WERI-Rb-1 (cell line): ENCODE data around the gene OR2V1.
A peak's percentile ranks its signal among the peaks of the same experiment; 100 is the strongest.
"Not testable (repeated sequence)": the region's sequence is repeated elsewhere in the genome, so short reads cannot be mapped to it uniquely, and the experiment has no call there.

Source experiments
- DNase-seq: peaks from one replicate; pipeline ENCODE4 v3.0.0-alpha.2; 2020
- H3K27ac ChIP-seq: fragments of 250-450 bp; sonication (Bioruptor Pico); 2 replicates; pipeline ENCODE4 v1.5.1; 2020; ENCODE audit warnings: mild to moderate bottlenecking, moderate library complexity
- H3K27me3 ChIP-seq: fragments of 250-450 bp; sonication (Bioruptor Pico); 2 replicates; pipeline ENCODE4 v1.5.1; 2021; ENCODE audit warnings: mild to moderate bottlenecking, low read depth, moderate library complexity; ENCODE audit not compliant: insufficient read depth, severe bottlenecking
- H3K36me3 ChIP-seq: fragments of 250-450 bp; sonication (Bioruptor Pico); 2 replicates; pipeline ENCODE4 v1.5.1; 2020; ENCODE audit warnings: mild to moderate bottlenecking, moderate library complexity
- H3K4me3 ChIP-seq: 2 replicates; pipeline ENCODE4 v1.5.1; 2011; ENCODE audit warnings: low read depth, mild to moderate bottlenecking, control low read depth, low read length
- H3K9me3 ChIP-seq: fragments of 250-450 bp; sonication (Bioruptor Pico); 2 replicates; pipeline ENCODE4 v1.5.1; 2021; ENCODE audit warnings: mild to moderate bottlenecking, moderate library complexity; ENCODE audit not compliant: severe bottlenecking
- CTCF ChIP-seq: IDR thresholded peaks from 2 replicates; pipeline ENCODE4 v1.5.1; 2011; ENCODE audit warnings: low read depth, mild to moderate bottlenecking, control low read depth, inconsistent platforms, low read length

The OR2V1 gene

GRCh38 chr5:181111010-181111409 lies 20.0 kb downstream of the OR2V1 start:
- no peak for TF ChIP-seq CTCF
- DNase-seq: no peak
- peaks cover 4% of the 10 kb centered on the region for H3K9me3 ChIP-seq
- H3K27ac ChIP-seq: no peak overlapping the region
- no peak overlapping the region for H3K4me3 ChIP-seq
- H3K36me3 ChIP-seq: no peaks in the 10 kb centered on the region
- H3K27me3 ChIP-seq: peaks cover 23% of the 10 kb centered on the region

GRCh38 chr5:181109489-181110013 lies 21.4 kb downstream of the OR2V1 start:
- H3K27ac ChIP-seq: no peak overlapping the region
- TF ChIP-seq CTCF: no peak

GRCh38 chr5:181108578-181109165 lies 22.3 kb downstream of the OR2V1 start:
- Histone ChIP-seq H3K9me3 (no peaks in the 10 kb centered on the region), H3K27ac (no peak overlapping the region), H3K27me3 (peaks cover 11% of the 10 kb centered on the region), H3K4me3 (no peak overlapping the region), H3K36me3 (no peaks in the 10 kb centered on the region)
- no peak for TF ChIP-seq CTCF
- DNase-seq: no peak

More at GRCh38 chr5:181109489-181110013, 21.4 kb downstream of the OR2V1 start:
- DNase-seq: no peak
- no peaks in the 10 kb centered on the region for H3K36me3 ChIP-seq
- H3K27me3 ChIP-seq: peaks cover 15% of the 10 kb centered on the region
- no peak overlapping the region for H3K4me3 ChIP-seq
- H3K9me3 ChIP-seq: peaks cover 4% of the 10 kb centered on the region

- DNase-seq: peak; percentile 11
- Histone ChIP-seq H3K27ac (no peak overlapping the region), H3K36me3 (no peaks in the 10 kb centered on the region), H3K27me3 (peaks cover 11% of the 10 kb centered on the region), H3K9me3 (no peaks in the 10 kb centered on the region), H3K4me3 (no peak overlapping the region)
- TF ChIP-seq CTCF: no peak
These were observed 23.3 kb downstream of the OR2V1 start for GRCh38 chr5:181107699-181108098.

- Histone ChIP-seq H3K27me3 (peaks cover 4% of the 10 kb centered on the region), H3K27ac (no peak overlapping the region), H3K36me3 (no peaks in the 10 kb centered on the region), H3K9me3 (no peaks in the 10 kb centered on the region), H3K4me3 (no peak overlapping the region)
- no peak for DNase-seq
- no peak for TF ChIP-seq CTCF
These were observed 25.5 kb downstream of the OR2V1 start for GRCh38 chr5:181105391-181106025.

- H3K27me3 ChIP-seq: peaks cover 10% of the 10 kb centered on the region
- not testable (repeated sequence) for H3K27ac ChIP-seq, H3K9me3 ChIP-seq, DNase-seq, H3K4me3 ChIP-seq, H3K36me3 ChIP-seq
These were observed 26.2 kb downstream of the OR2V1 start for GRCh38 chr5:181104606-181105390.

GRCh38 chr5:181104259-181104568 lies 26.8 kb downstream of the OR2V1 start:
- not testable (repeated sequence) for H3K36me3 ChIP-seq, DNase-seq, H3K4me3 ChIP-seq, H3K27ac ChIP-seq, H3K9me3 ChIP-seq
- peaks cover 15% of the 10 kb centered on the region for H3K27me3 ChIP-seq

- H3K27ac ChIP-seq, DNase-seq, H3K4me3 ChIP-seq, H3K36me3 ChIP-seq, H3K9me3 ChIP-seq: not testable (repeated sequence)
- H3K27me3 ChIP-seq: peaks cover 20% of the 10 kb centered on the region
These were observed 28.9 kb downstream of the OR2V1 start for GRCh38 chr5:181101930-181102674.
